Parathyroid adenoma (tissue), 2 donors: ENCODE measurements around the gene HPSE.

ENCODE experiments used
- H2AFZ ChIP-seq: fragments of 300-600 bp; sonication (generic); one replicate; pipeline ENCODE4 v1.7.0; 2017; ENCODE audit warnings: antibody characterized with exemption, mild to moderate bottlenecking
- H3K27ac ChIP-seq: fragments of 300-600 bp; sonication (generic); one replicate; pipeline ENCODE4 v1.7.0; 2017
- H3K27me3 ChIP-seq: fragments of 300-600 bp; sonication (generic); one replicate; pipeline ENCODE4 v1.7.0; 2017; ENCODE audit warnings: low read length; ENCODE audit not compliant: control insufficient read depth, insufficient read depth
- H3K36me3 ChIP-seq: fragments of 300-600 bp; sonication (generic); one replicate; pipeline ENCODE4 v1.7.0; 2017; ENCODE audit warnings: low read length; ENCODE audit not compliant: control insufficient read depth, insufficient read depth
- H3K4me1 ChIP-seq: fragments of 300-600 bp; sonication (generic); one replicate; pipeline ENCODE4 v1.7.0; 2017; ENCODE audit warnings: control low read depth
- H3K4me2 ChIP-seq: fragments of 300-600 bp; sonication (generic); one replicate; pipeline ENCODE4 v1.7.0; 2017; ENCODE audit warnings: low read length
- H3K4me3 ChIP-seq: fragments of 300-600 bp; sonication (generic); one replicate; pipeline ENCODE4 v1.7.0; 2017; ENCODE audit warnings: low read depth, low read length
- H3K79me2 ChIP-seq: fragments of 300-600 bp; sonication (generic); one replicate; pipeline ENCODE4 v1.7.0; 2017; ENCODE audit warnings: control low read depth
- H3K9ac ChIP-seq: fragments of 300-600 bp; sonication (generic); one replicate; pipeline ENCODE4 v1.7.0; 2017; ENCODE audit warnings: mild to moderate bottlenecking
- H3K9me3 ChIP-seq: fragments of 300-600 bp; sonication (generic); one replicate; pipeline ENCODE4 v1.7.0; 2017; ENCODE audit warnings: low read length; ENCODE audit not compliant: control insufficient read depth
- TF ChIP-seq, protein P1 (sequence below): fragments of 300-600 bp; sonication (generic); IDR thresholded peaks from one replicate; pipeline ENCODE4 v1.7.0; 2017; ENCODE audit warnings: antibody characterized with exemption, mild to moderate bottlenecking
- donor health status: primary hyperparathyroidism.

The HPSE gene

DNA sequence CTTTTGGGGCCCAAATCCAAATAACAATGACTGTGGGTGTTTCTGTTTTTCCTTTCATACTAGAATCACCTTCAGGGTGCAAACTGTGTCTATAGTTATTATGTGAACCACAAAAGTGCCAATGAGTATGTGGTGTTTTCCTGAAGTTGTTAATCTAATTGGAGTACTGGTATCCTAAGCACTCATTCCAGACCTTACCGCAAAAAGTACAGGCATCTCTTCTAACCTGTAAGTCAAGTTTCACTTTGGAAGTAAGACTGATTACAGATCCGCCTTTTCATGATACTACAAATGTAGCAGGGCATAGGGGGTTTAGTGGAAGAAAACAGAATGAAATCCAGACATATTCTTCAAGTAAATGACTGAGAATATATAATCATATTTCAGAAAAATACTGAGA is 66.2 kb downstream of the HPSE start:
- H2AFZ ChIP-seq = no peak overlapping the region
- no peak overlapping the region for H3K27ac ChIP-seq
- H3K9me3 ChIP-seq = no peaks in the 10 kb centered on the region
- TF ChIP-seq, protein P1, sequence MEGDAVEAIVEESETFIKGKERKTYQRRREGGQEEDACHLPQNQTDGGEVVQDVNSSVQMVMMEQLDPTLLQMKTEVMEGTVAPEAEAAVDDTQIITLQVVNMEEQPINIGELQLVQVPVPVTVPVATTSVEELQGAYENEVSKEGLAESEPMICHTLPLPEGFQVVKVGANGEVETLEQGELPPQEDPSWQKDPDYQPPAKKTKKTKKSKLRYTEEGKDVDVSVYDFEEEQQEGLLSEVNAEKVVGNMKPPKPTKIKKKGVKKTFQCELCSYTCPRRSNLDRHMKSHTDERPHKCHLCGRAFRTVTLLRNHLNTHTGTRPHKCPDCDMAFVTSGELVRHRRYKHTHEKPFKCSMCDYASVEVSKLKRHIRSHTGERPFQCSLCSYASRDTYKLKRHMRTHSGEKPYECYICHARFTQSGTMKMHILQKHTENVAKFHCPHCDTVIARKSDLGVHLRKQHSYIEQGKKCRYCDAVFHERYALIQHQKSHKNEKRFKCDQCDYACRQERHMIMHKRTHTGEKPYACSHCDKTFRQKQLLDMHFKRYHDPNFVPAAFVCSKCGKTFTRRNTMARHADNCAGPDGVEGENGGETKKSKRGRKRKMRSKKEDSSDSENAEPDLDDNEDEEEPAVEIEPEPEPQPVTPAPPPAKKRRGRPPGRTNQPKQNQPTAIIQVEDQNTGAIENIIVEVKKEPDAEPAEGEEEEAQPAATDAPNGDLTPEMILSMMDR = no peak
- no peaks in the 10 kb centered on the region for H3K27me3 ChIP-seq
- no peaks in the 10 kb centered on the region for H3K79me2 ChIP-seq
- no peaks in the 10 kb centered on the region for H3K36me3 ChIP-seq
- H3K4me3 ChIP-seq = no peak overlapping the region
- no peaks in the 10 kb centered on the region for H3K4me1 ChIP-seq
- H3K4me2 ChIP-seq = no peak overlapping the region
- H3K9ac ChIP-seq = no peak overlapping the region

DNA sequence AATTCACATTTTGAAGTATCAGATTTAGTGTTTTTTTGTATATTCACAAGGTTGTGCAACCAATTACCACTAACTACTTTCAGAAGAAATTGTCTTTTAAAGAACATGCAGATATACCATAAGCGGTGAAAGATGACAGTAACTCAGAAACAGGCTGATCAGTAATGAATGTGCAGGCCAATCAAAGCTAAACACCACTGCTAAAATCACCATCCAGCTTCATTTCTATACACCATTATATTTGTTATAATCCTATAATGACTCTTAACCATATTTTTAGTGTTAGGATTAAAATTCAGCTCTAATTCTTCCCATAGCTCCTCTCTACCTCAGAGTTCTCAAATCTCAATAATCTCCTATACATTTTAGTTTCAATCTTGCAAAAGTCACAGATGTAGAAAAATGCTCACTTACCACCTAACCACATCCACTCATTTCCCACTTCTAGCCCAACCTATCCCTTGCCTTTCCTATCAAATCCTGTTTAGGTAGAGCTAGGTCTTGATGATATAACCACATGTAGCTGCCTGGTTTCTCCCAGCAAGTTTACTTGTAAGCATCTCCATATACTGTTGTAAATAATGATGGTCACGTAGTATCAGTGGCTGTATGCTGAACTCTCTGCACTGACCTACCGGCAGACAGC is 66.7 kb downstream of the HPSE start:
- TF ChIP-seq, protein P1 = no peak
- H3K4me2 ChIP-seq = no peak overlapping the region

DNA sequence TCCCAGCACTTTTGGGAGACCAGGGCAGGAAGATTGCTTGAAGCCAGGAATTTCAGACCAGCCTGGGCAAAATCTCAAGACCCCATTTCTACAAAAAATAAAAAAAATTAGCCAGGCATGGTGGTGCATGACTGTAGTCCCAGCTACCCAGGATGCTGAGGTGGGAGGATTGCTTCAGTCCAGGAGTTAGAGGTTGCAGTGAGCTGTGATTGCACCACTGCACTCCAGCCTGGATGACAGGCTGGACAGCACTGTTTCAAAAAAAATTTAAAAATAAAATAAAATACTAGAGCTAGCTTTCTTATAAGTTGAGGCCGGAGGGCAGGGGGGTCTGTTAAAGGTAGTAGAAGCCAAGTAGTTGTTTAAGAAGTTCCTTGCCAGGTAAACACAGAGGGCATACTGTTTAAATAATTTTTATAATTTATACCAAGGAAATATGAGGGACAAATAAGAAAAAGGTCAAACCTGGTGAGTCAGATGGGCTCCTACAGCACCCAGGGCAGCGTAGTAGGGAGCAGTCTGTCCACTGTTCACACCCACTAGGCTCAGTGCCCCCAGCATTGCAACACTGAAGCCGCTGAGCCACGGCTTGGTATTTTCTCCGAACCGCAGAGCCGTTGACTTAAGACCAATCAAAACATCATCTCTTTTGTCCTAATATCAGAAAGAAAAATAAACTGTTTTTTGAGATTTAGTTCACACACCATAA is 67.4 kb downstream of the HPSE start:
- Histone ChIP-seq H2AFZ (no peak overlapping the region), H3K9ac (no peak overlapping the region), H3K9me3 (no peaks in the 10 kb centered on the region), H3K4me3 (no peak overlapping the region), H3K4me1 (no peaks in the 10 kb centered on the region), H3K27me3 (no peaks in the 10 kb centered on the region), H3K27ac (no peak overlapping the region), H3K79me2 (no peaks in the 10 kb centered on the region), H3K36me3 (no peaks in the 10 kb centered on the region), H3K4me2 (no peak overlapping the region)
- TF ChIP-seq, protein P1 = no peak

More for the DNA sequence above, 66.7 kb downstream of the HPSE start:
- no peaks in the 10 kb centered on the region for H3K27me3 ChIP-seq
- H3K4me3 ChIP-seq = no peak overlapping the region
- no peak overlapping the region for H3K27ac ChIP-seq
- no peaks in the 10 kb centered on the region for H3K9me3 ChIP-seq
- no peaks in the 10 kb centered on the region for H3K4me1 ChIP-seq
- no peaks in the 10 kb centered on the region for H3K36me3 ChIP-seq
- no peaks in the 10 kb centered on the region for H3K79me2 ChIP-seq
- no peak overlapping the region for H3K9ac ChIP-seq
- H2AFZ ChIP-seq = no peak overlapping the region

DNA sequence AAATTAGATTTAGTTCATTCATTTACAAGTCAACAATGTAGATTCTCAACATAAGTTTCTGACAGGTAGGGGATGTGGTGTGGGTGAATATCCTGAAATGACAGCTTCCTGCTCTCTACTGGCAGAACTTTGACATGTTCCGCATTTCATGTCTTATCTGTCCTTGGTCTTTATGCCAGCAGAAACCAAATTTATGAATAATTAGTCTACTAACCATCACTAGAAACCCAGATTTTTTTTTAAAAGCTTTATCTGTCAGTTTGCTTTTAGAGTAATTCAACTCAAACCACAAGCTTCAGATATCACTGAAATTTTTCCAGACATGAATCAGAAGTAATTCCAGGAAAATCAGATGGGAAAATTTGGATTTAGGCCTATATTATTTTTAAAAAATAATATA is 68.0 kb downstream of the HPSE start:
- TF ChIP-seq, protein P1 = no peak
- H2AFZ ChIP-seq = no peak overlapping the region
- no peaks in the 10 kb centered on the region for H3K36me3 ChIP-seq
- no peak overlapping the region for H3K9ac ChIP-seq
- H3K27ac ChIP-seq = no peak overlapping the region
- no peaks in the 10 kb centered on the region for H3K4me1 ChIP-seq
- no peaks in the 10 kb centered on the region for H3K9me3 ChIP-seq
- H3K4me3 ChIP-seq = no peak overlapping the region
- H3K4me2 ChIP-seq = no peak overlapping the region
- no peaks in the 10 kb centered on the region for H3K27me3 ChIP-seq
- no peaks in the 10 kb centered on the region for H3K79me2 ChIP-seq

DNA sequence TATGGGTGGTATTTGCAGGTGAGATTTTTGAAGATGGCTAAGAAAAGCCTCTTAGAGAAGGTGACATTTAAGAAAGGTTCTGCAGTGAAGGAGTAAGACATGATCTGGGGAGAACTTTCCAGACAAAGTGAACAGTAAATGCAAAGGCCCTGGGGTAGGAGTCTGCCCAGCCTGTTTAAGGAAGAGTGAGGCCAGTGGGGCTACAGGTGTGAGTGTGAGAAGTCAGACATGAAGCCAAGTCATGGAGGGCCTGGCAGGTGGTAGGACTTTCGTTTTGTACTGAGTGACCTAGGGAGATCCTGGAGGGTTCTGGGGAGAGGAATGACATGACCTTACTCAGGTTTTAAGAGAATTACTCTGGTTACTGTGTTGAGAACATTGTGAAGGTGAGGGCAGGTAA is 71.5 kb downstream of the HPSE start:
- TF ChIP-seq, protein P1 = no peak
- Histone ChIP-seq H3K4me2 (no peak overlapping the region), H3K79me2 (no peaks in the 10 kb centered on the region), H3K9ac (no peak overlapping the region), H3K36me3 (no peaks in the 10 kb centered on the region), H3K27me3 (no peaks in the 10 kb centered on the region), H3K9me3 (no peaks in the 10 kb centered on the region), H3K27ac (no peak overlapping the region), H2AFZ (no peak overlapping the region), H3K4me1 (no peaks in the 10 kb centered on the region), H3K4me3 (no peak overlapping the region)
